Type B pancreatic cell (in vitro differentiated cells): ENCODE measurements around the gene CEP170. TPM values are rescaled to one million over a fixed set of nuclear protein-coding genes. Genes with fewer than 3 reads are reported as not detected.
"Not testable (repeated sequence)": the region's sequence is repeated elsewhere in the genome, so short reads cannot be mapped to it uniquely, and the experiment has no call there.

ENCODE experiments used
- DNase-seq: peaks from one replicate; pipeline ENCODE4 v3.0.0; 2021; ENCODE audit warnings: mixed read lengths; ENCODE audit not compliant: unreplicated experiment; ENCODE audit errors: extremely low spot score
- H3K27ac Mint-ChIP-seq: 2 replicates; pipeline ENCODE4 v1.8.0; 2021; ENCODE audit warnings: mild to moderate bottlenecking, mixed read lengths
- H3K27me3 Mint-ChIP-seq: 2 replicates; pipeline ENCODE4 v1.8.0; 2021; ENCODE audit warnings: mixed read lengths
- H3K36me3 Mint-ChIP-seq: 2 replicates; pipeline ENCODE4 v1.8.0; 2021; ENCODE audit warnings: mixed read lengths
- H3K4me1 Mint-ChIP-seq: one replicate; pipeline ENCODE4 v1.8.0; 2021; ENCODE audit warnings: mixed read lengths; ENCODE audit not compliant: unreplicated experiment
- H3K4me3 Mint-ChIP-seq: 2 replicates; pipeline ENCODE4 v1.8.0; 2021; ENCODE audit warnings: mild to moderate bottlenecking, mixed read lengths
- H3K9me3 Mint-ChIP-seq: 2 replicates; pipeline ENCODE4 v1.8.0; 2021; ENCODE audit warnings: mixed read lengths
- CTCF ChIP-seq: fragments of 200-600 bp; sonication (generic); conservative IDR thresholded peaks from 2 replicates; pipeline ENCODE4 v1.5.0; 2021; ENCODE audit warnings: antibody characterized with exemption, mild to moderate bottlenecking
- total RNA-seq: library from RNA; stranded (reverse); gene quantifications from 2 replicates; pipeline ENCODE4 v1.2.1, GENCODE V29; 2021; ENCODE audit warnings: low replicate concordance

The CEP170 gene
- total RNA-seq, 1 donor from 2014 or later = 83.8 TPM

DNA sequence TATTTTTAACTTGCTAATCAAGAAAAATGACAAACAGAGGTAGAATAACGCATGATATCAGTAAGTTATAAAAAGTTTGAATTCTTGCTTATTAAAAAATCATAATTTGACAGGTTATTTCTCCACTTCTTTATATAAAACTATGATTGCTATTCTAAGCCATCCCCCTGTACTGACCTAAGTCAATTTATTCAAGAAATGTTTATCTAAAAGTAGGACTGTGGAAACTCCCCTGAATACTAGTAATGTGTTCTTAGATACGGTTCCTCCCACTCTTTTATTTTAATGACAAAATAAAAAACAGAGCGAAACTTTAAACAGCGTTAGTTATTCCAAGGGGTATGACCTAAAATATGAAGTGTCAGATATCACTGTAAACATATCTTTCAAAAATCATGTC, 51.9 kb downstream of the CEP170 start:
- not testable (repeated sequence) for H3K27me3 Mint-ChIP-seq, H3K27ac Mint-ChIP-seq, H3K4me1 Mint-ChIP-seq, H3K4me3 Mint-ChIP-seq, H3K9me3 Mint-ChIP-seq, DNase-seq
- H3K36me3 Mint-ChIP-seq = peaks cover 11% of the 10 kb centered on the region

DNA sequence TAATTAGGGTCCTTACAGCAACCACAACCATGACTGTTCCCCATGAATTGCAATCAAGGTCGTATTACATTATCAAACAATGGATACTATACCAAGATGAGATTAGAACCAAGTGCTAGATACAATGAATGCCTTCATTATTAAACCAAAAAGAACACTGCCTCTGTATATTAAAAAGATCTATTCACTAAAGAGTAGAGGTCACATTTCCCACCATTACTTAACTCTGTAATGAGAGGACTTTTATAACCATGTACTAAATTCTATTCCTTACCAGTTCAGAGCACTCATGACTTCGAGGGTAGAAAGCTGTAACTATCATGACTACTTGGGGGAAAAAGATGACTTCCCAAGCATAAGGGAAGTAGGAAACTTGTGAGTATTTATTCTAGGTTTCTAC, 53.8 kb downstream of the CEP170 start:
- H3K36me3 Mint-ChIP-seq = peaks cover 11% of the 10 kb centered on the region
- not testable (repeated sequence) for DNase-seq, H3K27ac Mint-ChIP-seq, H3K27me3 Mint-ChIP-seq, H3K9me3 Mint-ChIP-seq, H3K4me3 Mint-ChIP-seq, H3K4me1 Mint-ChIP-seq

DNA sequence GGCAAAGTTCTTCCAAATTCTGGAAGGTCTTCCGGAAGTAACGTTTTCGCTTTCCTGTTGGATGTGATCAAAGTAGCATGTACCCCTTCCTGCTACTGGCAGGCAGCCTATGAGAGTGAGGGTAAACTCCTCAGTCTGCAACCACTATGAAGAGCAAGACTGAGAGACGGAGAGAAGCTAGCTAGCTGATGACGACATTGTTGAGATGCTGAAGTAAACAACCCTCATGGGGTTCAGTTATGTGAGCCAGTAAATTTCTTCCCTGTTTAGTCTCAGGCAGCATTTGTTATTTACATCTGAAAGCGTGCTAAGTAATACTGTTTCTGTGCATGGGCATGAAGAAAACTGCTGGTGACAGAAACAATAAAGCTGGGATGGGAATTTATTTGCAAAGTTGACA, 57.6 kb downstream of the CEP170 start:
- not testable (repeated sequence) for DNase-seq, H3K4me3 Mint-ChIP-seq, H3K36me3 Mint-ChIP-seq, H3K9me3 Mint-ChIP-seq, H3K27ac Mint-ChIP-seq, H3K4me1 Mint-ChIP-seq, H3K27me3 Mint-ChIP-seq

DNA sequence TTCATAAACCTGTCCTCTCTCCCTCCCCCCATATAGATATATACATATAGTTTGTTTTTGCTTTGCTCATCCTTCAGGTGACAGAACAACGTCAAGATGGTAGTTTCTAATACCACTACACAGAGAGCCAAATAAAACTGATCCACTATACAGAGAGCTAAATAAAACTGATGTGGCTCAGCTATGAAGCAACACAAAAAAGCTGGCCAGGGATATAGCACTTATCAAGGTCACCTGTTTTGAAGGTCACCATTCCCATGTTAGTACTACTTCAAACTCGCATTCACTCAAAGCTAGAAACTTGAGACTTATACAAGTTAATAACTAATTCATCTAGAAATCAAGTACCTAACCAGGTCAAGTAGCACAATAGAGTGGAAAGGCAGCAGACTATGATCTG, 61.8 kb downstream of the CEP170 start:
- H3K27me3 Mint-ChIP-seq, H3K4me3 Mint-ChIP-seq, H3K9me3 Mint-ChIP-seq, DNase-seq, H3K4me1 Mint-ChIP-seq, H3K27ac Mint-ChIP-seq: not testable (repeated sequence)
- peaks cover 14% of the 10 kb centered on the region for H3K36me3 Mint-ChIP-seq

DNA sequence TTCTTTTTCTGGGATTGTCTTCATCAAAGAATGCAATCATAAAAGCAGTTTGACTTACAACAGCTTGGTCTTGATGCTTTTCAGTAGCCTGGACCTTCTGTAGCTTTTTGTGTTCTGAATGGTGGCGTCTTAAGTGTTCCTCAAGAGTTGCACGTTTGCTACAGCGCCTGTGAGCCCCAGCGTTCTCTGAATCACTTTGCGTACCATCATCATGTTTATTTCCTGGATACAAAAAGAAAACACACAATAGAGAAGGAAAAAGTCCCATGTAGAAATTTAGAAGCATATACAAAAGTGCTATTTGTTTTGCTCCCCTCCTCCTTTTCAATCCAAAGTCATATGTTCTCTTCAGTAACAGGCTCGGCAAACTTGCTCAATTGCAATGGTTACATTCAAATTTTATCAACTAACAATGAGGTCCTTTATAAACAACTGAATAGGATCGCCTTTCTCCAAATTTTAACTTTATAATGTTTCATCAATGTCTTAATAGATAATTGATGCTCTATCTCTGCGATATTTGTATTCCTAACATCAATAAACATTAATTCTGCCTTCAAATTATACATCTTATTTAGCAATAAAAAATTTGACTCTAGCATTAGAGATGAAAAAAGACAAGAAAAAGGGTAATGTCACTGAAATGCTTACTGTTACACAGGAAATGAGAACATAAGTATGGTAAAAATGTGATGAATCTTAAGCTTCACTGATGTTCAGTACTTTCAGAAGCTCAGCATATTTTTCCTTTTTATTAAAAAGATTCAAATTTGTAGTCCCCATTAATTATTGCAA, 68.7 kb downstream of the CEP170 start:
- peaks cover 19% of the 10 kb centered on the region for H3K36me3 Mint-ChIP-seq
- H3K4me1 Mint-ChIP-seq, H3K9me3 Mint-ChIP-seq, DNase-seq, H3K27ac Mint-ChIP-seq, H3K4me3 Mint-ChIP-seq, H3K27me3 Mint-ChIP-seq: not testable (repeated sequence)

DNA sequence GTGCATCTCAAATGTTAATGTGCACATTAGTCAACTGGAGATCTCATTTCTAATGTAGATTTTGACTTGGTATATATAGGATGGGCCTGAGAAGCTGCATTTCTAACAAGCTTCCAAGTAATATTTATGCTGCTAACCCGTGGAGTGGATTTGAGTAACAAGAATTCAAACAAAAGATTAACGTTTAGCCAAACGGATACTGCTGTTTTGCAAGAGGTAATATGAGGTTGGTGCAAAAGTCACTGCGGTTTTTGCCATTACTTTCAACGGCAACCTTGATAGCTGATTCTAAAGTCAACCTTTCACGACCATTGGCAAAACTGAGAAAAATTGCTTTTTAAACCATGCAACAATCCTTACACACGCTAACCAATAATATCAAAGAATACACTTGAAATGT, 70.3 kb downstream of the CEP170 start:
- not testable (repeated sequence) for H3K4me1 Mint-ChIP-seq, H3K4me3 Mint-ChIP-seq, H3K9me3 Mint-ChIP-seq, H3K27me3 Mint-ChIP-seq, DNase-seq, H3K27ac Mint-ChIP-seq
- H3K36me3 Mint-ChIP-seq = peaks cover 21% of the 10 kb centered on the region

- peaks cover 27% of the 10 kb centered on the region for H3K36me3 Mint-ChIP-seq
- not testable (repeated sequence) for H3K4me3 Mint-ChIP-seq, H3K9me3 Mint-ChIP-seq, H3K27ac Mint-ChIP-seq, H3K27me3 Mint-ChIP-seq, DNase-seq, H3K4me1 Mint-ChIP-seq
Measured at GRCh38 chr1:243183661-243184060, 71.4 kb downstream of the CEP170 start.

DNA sequence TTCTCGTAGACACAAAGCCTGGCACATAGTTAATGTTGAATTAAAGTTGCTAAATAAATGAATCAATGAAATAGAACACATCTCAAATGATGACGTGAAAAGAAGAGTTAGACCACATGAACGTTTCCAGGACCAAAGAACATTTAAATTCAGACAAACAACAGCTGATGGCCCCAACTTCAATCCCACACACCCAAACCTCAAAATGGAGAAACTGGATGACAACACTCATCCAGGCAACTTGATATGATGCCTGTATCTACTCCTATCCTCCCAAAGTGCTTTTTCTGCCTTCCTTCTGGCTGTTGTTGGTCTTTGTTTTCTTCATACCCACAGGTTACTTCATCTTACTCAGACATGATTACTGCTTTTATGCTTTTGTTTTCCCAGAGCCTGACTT, 71.9 kb downstream of the CEP170 start:
- H3K4me1 Mint-ChIP-seq, H3K9me3 Mint-ChIP-seq, H3K4me3 Mint-ChIP-seq, DNase-seq, H3K27me3 Mint-ChIP-seq, H3K27ac Mint-ChIP-seq: not testable (repeated sequence)
- H3K36me3 Mint-ChIP-seq = peaks cover 27% of the 10 kb centered on the region

- Mint-ChIP-seq H3K4me3 (no peak overlapping the region), H3K9me3 (no peaks in the 10 kb centered on the region), H3K27me3 (no peaks in the 10 kb centered on the region), H3K4me1 (no peaks in the 10 kb centered on the region), H3K36me3 (peaks cover 20% of the 10 kb centered on the region), H3K27ac (no peak overlapping the region)
- no peak for TF ChIP-seq CTCF
- DNase-seq = no peak
Measured at GRCh38 chr1:243179720-243180119, 75.4 kb downstream of the CEP170 start.

DNA sequence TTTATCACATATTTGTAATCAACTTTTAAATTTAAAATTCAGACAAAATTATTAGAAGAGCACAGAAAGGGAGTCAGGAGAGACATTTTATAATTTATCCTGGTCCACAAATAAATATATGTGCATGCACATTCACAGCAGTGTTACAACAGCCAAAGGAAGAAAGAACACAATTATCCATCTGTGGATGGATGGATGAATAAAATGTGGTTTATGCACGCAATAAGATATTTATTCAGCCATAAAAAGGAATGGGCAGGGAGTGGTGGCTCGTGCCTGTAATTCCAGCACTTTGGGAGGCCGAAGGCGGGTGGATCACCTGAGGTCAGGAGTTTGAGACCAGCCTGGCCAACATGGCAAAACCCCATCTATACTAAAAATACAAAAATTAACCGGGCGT, 77.3 kb downstream of the CEP170 start:
- H3K27ac Mint-ChIP-seq, DNase-seq, H3K4me3 Mint-ChIP-seq, H3K4me1 Mint-ChIP-seq, H3K27me3 Mint-ChIP-seq, H3K9me3 Mint-ChIP-seq: not testable (repeated sequence)
- peaks cover 20% of the 10 kb centered on the region for H3K36me3 Mint-ChIP-seq

GRCh38 chr1:243173758-243174369, 81.2 kb downstream of the CEP170 start:
- H3K27ac Mint-ChIP-seq, H3K36me3 Mint-ChIP-seq, H3K9me3 Mint-ChIP-seq, DNase-seq, H3K4me1 Mint-ChIP-seq, H3K4me3 Mint-ChIP-seq, H3K27me3 Mint-ChIP-seq: not testable (repeated sequence)

GRCh38 chr1:243164911-243165310, 90.2 kb downstream of the CEP170 start:
- H3K4me3 Mint-ChIP-seq, H3K27me3 Mint-ChIP-seq, H3K9me3 Mint-ChIP-seq, H3K27ac Mint-ChIP-seq, H3K4me1 Mint-ChIP-seq, DNase-seq: not testable (repeated sequence)
- H3K36me3 Mint-ChIP-seq = peaks cover 11% of the 10 kb centered on the region

- peaks cover 23% of the 10 kb centered on the region for H3K36me3 Mint-ChIP-seq
- not testable (repeated sequence) for H3K4me1 Mint-ChIP-seq, H3K9me3 Mint-ChIP-seq, H3K27ac Mint-ChIP-seq, DNase-seq, H3K4me3 Mint-ChIP-seq, H3K27me3 Mint-ChIP-seq
Measured at GRCh38 chr1:243150906-243151305, 104.2 kb downstream of the CEP170 start.
